IPS DF 4.7 (cell line): ENCODE measurements around the gene ARNT2.

Experiments
- DNase-seq: peaks from one replicate; pipeline ENCODE4 v3.0.0-alpha.2; 2013; ENCODE audit warnings: low spot score; ENCODE audit errors: extremely low read depth

ARNT2 gene

DNA sequence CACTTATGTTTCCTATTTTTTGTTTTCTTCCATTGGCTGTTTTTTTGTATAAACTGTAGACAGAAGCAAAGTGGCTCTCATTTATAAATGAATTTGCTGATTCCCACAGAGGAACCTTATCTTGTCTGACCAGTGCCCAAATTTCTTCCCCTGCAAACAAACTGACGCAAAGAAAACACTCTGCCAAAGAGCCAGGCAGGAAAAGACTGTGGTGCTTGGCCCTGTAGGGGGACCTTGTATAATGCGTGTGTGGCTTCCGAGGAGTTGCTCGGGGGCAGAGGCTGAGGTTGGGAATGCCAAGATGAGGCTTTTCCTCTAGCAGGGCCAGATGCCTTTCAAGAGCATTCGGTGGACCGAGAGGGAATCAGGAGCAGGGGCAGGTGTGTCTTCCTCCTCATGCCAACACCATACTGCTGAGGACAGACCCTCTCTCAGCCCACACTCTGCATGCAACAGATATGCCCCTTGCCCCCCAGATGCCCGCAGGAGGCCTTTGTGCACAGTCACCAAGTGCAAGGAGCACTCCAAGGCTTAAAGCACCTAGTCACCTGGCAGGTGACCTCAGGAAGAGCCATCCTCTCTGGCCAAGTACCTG lies 186.7 kb downstream of the ARNT2 start:
- DNase-seq: no peak

DNA sequence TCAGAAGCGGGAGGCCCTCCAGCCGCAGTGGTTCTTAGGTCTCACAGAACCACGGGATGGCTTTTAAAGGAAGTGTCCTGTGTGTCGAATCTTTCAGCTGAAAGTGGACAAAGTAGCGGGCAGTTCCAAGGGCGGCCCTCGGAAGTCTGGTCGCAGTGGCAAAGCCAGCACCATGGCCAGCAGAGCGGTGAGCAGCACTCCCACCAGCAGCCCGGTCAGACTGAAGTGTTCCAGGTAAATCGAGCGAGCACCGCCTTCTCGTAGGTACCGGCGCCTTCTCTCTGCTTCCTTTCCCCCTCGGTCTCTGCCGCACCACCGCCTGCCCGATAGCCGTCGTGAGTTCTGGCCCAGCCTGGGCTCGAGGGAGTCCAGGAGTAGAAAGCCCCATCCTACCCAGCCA lies 187.3 kb downstream of the ARNT2 start:
- no peak for DNase-seq

GRCh38 chr15:80591938-80592825 lies 188.0 kb downstream of the ARNT2 start:
- no peak for DNase-seq

DNA sequence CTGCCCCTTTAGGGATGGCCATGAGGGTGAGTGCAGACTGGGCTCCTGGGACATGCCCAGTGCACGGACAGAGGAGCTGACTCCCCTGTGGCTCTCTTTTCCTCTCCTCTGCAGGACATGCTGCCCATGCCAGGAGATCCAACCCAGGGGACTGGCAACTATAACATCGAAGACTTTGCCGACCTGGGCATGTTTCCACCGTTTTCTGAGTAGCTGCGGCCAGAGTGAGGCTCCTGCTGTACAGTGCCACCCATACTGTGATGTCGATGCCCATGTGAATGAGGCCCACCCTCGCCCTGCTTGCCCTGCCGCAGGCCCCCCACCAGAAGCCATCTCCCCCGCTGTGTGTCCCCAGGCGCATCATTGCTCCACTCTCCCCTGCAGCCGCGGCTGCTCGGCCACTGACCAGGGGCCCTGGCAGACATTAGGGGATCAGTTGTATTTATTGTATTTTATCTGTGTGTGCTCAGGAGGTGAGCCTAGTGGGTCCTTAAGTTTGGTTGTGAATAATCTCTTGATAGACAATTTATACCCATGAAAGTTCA lies 189.4 kb downstream of the ARNT2 start:
- no peak for DNase-seq

- no peak for DNase-seq
Measured at GRCh38 chr15:80594091-80594889, 190.1 kb downstream of the ARNT2 start.

GRCh38 chr15:80595396-80595795 lies 191.2 kb downstream of the ARNT2 start:
- DNase-seq: no peak

GRCh38 chr15:80596521-80596976 lies 192.4 kb downstream of the ARNT2 start:
- DNase-seq: no peak

DNA sequence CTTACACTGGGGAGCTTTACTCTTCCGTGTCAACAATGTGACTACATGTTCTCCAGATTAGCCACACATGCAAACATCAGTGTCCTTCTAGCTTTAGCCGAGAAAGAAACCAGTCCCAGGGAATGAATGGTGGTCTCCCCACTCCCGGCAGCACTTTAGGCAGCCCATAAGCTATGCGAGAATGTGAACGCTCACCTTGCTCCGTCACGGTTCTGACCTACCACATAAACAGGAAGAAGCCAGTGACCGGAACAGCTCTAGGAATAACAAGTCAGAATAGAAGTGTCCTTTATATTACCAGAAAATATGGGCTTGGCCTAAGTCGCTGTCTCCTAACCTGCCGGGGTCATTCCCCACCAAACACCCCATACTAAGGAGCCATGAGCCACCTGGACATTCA lies 192.9 kb downstream of the ARNT2 start:
- no peak for DNase-seq

DNA sequence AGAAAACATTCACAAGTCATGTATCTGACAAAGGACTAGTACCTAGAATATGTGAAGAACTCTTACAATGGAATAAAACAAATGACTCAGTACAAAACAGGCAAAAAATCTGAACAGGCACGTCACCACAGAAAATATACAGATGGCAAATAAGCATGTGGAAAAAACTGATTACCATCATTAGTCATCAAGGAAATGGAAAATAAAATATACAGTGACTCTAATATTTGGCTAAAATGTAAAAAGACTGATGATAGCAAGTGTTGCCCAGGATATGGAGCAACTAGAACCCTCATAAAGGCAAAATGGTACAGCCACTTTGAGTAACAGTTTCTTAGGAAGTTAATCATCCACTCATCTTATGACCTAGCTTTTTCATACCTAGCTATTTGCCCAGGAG lies 195.2 kb downstream of the ARNT2 start:
- DNase-seq: no peak

DNA sequence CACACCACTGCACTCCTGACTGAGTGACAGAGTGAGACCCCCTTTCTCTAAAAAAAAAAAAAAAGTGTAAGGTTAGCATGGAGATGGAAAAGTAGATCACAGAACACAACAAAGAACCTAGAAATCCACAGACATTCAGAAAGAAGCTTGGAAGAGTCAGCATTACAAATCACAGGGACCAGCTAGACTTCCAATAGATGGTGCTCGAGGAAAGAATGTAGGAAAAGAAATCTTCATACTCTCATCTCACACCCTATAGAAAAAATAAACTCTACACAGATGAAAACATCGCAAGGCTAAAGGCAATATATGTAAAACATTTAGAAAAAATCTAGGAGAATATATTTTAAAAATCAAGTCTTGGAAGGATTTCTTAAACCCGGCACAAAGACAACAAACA lies 196.4 kb downstream of the ARNT2 start:
- DNase-seq: no peak

- DNase-seq: no peak
Measured at GRCh38 chr15:80601256-80601655, 197.1 kb downstream of the ARNT2 start.

DNA sequence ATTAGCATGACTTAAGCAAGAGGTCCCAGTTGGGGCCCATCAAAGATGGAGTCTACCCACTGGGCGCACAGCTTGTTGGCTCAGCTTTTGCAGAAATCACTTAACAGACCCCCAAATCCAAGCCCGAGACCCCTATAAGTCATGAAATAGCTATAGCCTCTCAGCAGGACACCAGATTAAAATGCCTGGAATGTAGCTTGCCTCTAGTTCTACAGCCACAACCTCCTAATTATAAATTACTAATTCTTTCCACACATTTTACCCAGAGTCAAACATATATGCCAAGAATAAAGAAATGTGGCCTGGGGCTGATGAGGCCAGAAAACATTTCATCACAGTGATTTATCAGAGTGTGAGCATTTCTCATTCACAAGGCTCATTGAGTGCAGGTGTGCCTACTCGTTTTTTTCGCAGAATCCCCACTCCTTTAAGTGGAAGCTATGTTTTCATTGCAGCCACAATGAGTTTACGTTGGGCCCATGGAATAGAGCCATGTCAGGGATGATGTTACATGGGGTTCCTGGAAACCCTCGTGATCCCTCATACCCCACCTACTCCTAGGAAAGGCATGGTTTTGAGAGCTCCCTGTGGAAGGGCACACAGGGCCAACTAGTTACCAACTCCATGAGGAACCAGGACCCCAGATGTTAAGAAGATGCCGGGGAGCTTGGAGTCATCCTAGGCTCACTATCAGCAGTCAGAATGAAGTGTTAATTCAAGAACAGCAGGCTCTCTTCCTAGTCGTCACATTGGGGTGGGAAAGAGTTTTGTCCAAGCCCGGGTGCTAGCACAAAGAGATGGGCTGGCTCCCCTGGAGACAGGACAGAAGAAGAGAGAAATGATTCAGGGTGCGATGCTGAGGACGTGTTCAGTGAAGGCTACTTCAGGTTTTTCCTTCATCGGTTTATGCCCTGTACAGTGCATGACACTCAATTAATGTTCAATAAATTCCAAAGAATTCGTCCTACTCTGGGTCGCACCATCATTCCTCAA lies 200.7 kb downstream of the ARNT2 start:
- DNase-seq: no peak

GRCh38 chr15:80605591-80606150 lies 201.5 kb downstream of the ARNT2 start:
- no peak for DNase-seq

- no peak for DNase-seq
Measured at GRCh38 chr15:80606511-80607071, 202.4 kb downstream of the ARNT2 start.

DNA sequence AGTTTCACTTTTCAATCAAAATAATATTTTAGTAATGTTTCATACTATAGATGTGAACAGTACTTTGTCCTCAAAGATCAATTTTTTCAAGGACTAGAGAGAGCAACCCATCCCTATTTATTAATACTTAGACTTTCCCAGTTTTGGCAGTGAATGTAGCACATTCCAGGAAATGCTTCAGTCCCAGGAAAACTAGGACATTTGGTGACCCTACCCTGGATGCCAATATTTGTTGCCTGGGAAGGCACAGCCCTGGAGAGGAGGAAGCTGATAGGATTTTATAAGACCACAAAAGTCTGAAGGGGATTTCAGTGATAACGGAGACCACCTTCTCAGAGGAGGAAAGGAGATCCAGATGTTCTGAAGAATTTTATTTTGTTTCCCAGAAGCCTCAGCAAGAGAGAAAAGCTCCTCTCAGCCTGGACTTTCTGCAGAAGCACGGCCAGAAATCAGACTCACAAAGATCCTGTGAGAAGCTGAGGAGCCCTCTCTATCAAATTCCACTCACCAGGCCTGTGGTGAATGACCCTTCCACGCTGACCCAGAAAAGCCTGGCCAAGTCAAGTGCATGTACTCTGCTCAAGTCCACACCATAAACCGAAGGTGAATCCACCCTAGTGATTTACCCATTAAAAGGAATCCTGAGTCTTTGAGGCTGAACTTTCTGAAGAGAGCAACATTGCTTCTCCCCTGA lies 203.3 kb downstream of the ARNT2 start:
- DNase-seq: no peak

GRCh38 chr15:80608688-80609087 lies 204.5 kb downstream of the ARNT2 start:
- no peak for DNase-seq

GRCh38 chr15:80609091-80609490 lies 204.9 kb downstream of the ARNT2 start:
- DNase-seq: no peak

DNA sequence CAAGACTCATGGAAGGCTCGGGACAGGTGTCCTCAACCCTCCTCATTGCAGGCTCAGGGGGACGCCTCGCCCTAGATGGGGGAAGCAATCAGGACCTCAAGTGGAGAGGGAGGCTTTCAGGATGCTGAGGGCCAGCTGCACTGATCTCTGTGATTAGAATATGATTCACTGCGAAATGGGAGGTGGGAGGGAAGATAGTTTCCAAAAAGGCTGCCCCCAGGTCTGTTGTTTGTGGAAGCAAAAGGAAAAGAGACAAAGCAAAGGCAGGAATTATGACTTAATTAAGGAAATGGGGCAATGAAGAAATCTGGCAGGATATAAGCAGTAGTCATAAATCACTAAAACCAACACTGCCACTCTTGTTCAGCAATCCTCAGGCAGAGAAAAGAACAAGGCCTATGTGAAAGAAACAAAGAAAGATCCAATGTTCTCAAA lies 205.3 kb downstream of the ARNT2 start:
- DNase-seq: no peak

DNA sequence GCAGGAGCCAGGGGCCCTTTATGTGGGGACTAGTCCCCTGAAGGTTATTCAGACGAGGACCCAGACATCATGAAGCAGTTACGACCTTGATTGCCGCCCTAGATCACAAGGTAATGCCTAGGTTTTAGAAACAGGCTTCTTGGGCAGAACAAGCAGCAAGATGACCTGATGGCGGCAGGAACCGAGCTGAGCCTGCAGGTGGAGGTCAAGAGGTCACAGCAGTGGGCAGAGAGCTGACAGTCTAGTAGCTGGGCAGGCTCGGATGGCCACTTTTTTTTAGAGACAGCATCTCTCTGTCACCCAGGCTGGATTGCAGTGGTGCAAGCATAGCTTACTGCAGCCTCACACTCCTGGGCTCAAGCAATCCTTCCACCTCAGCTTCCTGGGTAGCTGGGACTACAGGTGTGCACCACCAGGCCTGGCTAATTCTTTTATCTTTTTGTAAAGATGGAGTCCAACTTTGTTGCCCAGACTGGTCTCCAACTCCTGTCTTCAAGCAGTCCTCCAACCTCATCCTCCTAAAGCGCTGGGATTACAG lies 207.4 kb downstream of the ARNT2 start:
- no peak for DNase-seq
